Astrocyte of the spinal cord (primary cell): ENCODE measurements around the gene GNB4.

Source experiments
- DNase-seq: peaks from one replicate; pipeline ENCODE4 v3.0.0; 2011; ENCODE audit warnings: low read depth, low spot score
- H3K4me3 ChIP-seq: 2 replicates; pipeline ENCODE4 v1.5.1; 2011; ENCODE audit warnings: low read depth, mild to moderate bottlenecking, low read length, moderate library complexity
- in situ Hi-C: cut with HindIII; loops from 2 replicates; pipeline ENCODE4 v1.10.0; 2017; ENCODE audit warnings: low sequenced_read_pairs
- TF ChIP-seq, protein P1 (sequence below): IDR thresholded peaks from 2 replicates; pipeline ENCODE4 v1.5.1; 2012; ENCODE audit warnings: low read depth, mild to moderate bottlenecking, low read length, inconsistent platforms

GNB4 gene

DNA sequence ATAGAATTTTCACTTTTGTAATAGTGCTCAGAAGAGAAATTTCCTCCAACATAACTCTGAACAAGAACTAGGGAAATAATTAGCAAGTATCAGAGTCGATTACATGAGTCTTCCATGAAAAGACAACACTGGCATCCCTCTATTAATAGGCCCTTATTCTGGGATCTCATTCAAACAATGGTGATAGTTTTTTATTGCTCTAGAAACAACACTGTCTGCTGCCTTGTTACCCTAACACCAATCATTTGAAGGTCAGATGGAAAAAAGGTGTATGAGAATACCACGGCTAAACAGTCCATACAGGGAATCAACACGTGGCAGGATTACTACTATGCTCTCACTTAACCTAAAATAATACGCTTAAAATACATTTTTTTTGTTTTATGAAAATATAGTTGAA lies 35.9 kb downstream of the GNB4 start:
- TF ChIP-seq, protein P1, sequence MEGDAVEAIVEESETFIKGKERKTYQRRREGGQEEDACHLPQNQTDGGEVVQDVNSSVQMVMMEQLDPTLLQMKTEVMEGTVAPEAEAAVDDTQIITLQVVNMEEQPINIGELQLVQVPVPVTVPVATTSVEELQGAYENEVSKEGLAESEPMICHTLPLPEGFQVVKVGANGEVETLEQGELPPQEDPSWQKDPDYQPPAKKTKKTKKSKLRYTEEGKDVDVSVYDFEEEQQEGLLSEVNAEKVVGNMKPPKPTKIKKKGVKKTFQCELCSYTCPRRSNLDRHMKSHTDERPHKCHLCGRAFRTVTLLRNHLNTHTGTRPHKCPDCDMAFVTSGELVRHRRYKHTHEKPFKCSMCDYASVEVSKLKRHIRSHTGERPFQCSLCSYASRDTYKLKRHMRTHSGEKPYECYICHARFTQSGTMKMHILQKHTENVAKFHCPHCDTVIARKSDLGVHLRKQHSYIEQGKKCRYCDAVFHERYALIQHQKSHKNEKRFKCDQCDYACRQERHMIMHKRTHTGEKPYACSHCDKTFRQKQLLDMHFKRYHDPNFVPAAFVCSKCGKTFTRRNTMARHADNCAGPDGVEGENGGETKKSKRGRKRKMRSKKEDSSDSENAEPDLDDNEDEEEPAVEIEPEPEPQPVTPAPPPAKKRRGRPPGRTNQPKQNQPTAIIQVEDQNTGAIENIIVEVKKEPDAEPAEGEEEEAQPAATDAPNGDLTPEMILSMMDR, result no peak
- in situ Hi-C loops, result no loop called here

DNA sequence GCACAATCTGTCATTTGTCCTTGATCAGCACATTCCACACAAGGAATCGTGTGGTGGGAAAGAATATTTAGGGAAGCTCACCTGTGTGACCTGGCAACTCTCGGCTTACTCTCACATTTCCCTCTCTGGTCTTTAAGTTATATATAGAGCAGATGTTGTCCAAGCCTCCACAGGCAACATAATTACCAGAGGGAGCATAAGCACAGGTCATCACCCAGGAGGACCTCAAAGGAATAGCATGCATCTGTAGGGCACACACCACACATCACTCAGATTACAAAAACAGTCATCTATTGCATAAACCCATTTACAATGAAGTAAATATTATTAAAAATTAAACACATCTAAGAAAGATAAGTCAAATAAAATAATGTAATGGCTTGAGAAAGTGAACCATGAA lies 36.5 kb downstream of the GNB4 start:
- TF ChIP-seq, protein P1, result no peak
- no peak for DNase-seq
- in situ Hi-C loops, result no loop called here
- H3K4me3 ChIP-seq, result no peak overlapping the region

More for the DNA sequence above, 35.9 kb downstream of the GNB4 start:
- no peak overlapping the region for H3K4me3 ChIP-seq
- no peak for DNase-seq

DNA sequence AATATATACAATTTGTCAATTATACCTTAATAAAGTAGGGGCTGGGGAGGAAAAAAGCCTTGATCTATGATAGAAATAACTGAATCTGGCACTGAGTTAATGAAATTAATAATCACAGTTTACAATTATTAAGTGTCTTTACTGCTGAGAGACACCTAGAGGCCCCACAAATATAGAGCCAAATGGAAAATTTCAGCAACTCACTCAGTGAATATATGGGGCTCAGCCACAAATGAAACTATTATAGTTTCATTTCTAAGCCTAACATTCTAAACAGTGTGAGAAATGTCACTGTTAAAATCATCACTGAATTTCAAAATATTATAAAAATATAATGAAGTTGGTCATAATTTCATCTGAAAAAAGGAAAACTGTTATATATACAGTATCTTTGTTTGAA lies 40.3 kb downstream of the GNB4 start:
- TF ChIP-seq, protein P1, result no peak
- in situ Hi-C loops, result no loop called here
- no peak overlapping the region for H3K4me3 ChIP-seq
- DNase-seq, result no peak

DNA sequence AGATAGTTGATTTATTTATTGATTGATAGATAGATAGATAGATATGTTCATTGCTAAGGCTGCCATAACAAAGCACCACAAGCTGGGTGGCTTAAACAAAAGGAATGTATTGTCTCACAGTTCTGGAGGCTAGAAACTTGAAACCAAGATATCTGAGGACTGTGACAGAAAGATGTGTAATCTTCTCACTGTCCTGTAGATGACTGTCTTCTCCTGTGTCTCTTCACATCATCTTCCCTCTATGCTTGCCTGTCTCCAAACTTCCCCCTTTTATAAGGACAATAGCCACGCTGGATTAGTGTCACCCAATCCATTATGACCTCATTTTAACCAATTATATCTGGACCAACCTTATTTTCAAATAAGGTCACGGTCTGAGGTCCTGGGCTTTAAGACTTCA lies 40.9 kb downstream of the GNB4 start:
- no peak overlapping the region for H3K4me3 ChIP-seq
- in situ Hi-C loops, result no loop called here
- TF ChIP-seq, protein P1, result no peak
- peak; percentile 12 for DNase-seq

DNA sequence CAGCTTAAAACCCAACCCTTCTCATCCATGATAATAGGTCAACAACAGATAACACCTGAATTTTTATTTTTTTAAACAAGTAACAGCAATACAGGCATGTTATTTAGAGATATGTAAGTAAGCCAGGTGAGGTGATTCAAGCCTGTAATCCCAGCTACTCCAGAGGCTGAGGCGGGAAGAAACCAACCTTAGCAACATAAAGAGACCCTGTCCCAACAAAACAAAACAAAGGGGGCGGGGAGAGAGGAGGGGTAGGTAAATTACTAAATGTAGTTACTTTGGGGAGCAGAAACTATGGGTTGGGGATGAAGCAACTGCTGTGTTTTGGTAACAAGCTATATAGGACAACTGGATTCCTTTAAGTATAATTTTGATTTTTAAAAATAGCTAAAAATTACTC lies 47.0 kb downstream of the GNB4 start:
- TF ChIP-seq, protein P1, result no peak
- in situ Hi-C loops, result no loop called here
- H3K4me3 ChIP-seq, result no peak overlapping the region
- no peak for DNase-seq

DNA sequence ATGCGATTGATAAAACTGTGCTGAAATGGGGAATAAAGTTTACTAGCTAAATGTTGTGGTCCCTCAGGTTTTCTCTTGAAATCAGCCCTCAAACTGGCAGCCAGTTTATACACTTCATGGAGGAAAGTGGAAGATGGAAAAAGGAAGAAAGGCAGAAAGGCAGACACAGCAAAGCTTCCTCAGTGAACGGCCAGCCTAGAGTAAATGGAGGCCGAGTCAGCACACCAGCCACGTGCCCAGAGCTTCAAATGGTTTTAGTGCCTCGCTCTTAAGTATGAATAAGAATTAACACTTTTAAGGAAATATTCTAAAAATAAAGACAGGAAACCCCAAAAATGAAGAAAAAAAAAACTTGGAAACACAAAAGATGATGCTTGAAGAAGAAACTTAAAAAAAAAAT lies 48.3 kb downstream of the GNB4 start:
- no peak for DNase-seq
- H3K4me3 ChIP-seq, result no peak overlapping the region
- in situ Hi-C loops, result no loop called here
- TF ChIP-seq, protein P1, result no peak

DNA sequence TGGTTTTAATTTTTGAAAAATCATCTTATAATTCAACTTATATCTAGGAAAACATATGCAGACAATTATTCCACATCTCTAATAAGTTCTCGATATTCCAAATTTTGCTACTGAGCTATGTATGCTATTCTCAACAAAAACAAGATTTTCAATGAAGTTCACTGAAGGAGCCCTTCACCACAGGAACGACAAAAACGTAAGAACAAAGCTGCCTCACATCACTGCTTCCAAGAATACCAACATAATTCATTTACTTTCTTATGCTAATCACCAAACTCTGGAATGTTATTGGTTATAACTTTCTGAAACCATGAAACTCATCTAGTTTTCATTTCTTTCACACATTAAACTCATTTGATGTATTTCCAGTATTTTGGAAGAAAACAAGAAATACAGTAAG lies 49.7 kb downstream of the GNB4 start:
- in situ Hi-C loops, result no loop called here
- no peak overlapping the region for H3K4me3 ChIP-seq
- TF ChIP-seq, protein P1, result no peak
- peak; percentile 39 for DNase-seq
